GM19328 (cell line): Measurements from ENCODE around the gene PBX3.

ENCODE experiments used
- ATAC-seq: cut with Tn5 transposase; IDR thresholded peaks from one replicate; pipeline ENCODE4 v1.9.1; 2021; ENCODE audit warnings: mild to moderate bottlenecking, moderate library complexity; ENCODE audit not compliant: unreplicated experiment

The PBX3 gene

DNA sequence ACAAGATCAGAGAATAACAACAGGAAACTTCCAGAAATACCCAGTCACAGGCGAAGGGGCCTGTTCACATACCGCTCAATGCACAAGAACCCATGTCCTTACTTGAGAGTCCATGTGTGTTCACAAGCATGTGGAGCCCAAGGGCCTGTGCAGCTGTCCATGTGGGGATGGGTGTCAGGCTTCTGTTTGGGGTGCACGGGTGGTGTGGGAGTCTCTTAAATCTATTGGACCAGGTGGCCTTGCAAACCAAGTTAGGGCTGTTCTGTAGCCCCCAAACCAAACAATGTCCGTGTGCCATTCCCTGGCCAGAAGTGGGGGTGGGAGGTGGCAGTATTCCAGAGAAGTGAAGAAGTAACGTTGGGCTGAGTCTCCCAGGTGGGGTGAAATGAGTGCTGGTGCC is 222.3 kb downstream of the PBX3 start:
- no peak for ATAC-seq

DNA sequence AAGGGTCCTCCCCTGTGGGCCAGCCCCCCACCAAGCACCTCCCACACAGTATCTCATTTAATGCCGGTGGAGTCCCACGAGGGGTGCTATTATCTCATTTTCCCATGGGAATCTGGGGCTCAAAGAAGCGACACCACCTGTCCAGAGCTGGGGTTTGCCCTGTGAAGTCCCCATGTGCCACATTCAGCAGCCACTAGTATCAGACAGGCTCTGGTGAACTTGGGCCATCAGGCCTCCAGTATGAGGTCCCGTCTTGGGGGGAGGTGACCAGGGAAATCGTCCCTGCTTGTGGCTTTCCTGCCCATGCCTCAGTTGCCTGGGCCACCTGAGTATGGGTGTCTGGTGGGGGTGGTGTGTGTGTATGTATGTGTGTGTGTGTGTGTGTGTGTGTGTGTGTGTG is 222.7 kb downstream of the PBX3 start:
- ATAC-seq, result no peak

DNA sequence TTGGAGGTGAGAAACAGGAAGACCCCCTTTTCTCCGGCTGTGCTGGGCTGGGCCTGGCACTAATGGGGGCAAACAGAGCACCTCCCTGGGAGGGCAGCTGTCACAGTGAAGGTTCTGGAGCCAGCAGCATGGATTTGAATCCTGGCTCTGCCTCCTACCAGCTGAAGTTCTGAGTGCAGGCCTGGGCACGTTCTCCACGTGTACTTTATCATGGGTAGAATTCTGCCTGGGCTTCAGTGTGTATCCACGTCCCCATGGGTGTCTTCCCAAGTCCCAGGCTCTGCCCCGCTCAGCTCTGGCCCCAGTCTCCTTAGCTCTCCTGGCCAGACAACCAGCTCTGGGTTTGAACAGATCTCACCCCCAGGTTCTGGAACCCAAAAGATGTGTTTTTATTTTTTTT is 223.2 kb downstream of the PBX3 start:
- ATAC-seq, result no peak

DNA sequence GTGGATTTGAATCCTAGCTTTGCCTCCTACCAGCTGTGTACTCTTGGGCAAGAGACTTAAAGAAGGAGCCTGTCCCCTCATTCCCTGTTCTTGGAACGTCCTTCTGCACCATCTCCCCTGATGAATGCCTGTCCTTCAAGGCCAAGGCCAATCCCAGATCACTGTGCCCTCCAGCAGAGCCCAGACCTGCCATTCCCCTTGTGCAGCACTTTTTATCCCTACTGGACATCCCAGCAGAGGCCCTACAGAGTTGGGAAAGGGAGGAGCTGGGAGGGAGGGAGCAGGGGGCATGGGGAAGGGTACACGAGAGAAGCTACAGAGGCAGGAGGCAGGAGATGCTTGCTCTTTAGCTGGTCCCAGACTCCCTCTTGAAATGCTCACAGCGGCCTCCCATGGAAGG is 223.9 kb downstream of the PBX3 start:
- no peak for ATAC-seq

DNA sequence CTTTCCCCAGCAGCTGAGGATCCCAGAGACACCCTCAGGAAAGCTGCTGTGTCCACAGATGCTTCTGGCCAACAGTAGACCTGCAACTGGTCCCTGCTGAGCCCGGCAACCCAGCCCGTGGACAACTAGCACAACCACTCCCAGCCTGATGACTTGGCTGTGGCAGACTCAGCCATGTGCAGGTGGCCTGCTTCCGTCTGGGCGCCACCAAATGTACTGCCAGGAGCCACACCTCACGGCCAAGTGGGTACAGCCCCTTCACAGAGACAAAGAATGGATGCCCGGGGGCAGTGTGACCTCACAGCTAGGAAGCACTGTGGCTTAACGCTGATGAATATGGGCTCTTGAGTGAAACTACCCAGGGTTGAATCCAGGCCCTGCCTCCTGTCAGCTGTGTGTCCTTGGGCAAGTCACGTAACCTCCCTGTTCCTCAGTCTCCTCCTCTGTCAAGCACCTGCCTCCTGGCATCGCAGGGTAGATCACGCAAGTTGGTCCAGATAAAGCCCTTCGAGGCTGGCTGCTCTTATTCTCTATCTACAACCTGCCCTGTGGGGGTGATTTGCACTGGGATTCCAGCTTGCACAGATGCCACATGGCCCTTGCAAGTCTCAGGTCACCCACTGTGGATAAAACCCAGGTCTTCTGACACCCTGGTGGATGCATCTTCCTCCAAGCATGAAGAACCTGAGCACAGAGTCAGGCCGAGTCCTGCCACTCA is 225.0 kb downstream of the PBX3 start:
- ATAC-seq, result no peak

DNA sequence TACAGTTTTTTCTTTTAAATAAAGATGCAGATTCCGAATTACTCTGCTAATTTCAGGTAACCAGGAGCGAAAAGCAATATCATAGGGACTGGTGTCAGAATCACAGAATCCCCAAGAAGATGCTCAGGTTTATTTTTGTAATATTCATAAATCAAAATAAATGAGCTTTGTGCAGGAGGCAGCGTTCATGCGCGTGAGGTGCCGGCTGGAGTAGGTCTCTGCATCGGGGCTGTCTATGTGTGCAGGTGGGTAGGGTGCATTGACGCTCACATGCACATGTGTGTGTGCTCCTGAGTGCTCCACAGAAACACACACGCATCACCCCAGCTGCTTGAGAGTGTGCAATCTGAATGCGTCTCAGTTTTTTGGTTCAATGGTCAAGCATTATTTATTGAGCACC is 226.4 kb downstream of the PBX3 start:
- ATAC-seq, result no peak

DNA sequence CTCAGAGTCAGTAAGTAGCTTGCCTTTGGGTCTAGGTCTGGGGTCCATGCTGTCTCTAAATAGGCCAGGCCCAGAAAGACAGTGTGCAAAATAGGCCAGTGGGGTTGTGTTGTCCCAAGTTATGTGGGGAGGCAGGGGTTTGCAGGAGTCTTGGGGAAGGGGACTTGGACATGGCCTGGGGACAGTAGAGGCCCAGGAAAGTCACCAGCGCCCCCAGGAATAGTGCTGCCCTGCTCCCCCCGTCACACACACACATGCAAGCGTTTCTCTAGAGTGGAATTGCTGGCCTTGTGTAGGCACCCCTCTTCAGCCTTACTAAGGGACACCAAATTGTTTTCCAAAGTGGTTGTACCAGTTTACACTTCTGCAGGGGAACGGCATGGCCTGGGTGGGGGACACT is 227.5 kb downstream of the PBX3 start:
- ATAC-seq, result no peak

DNA sequence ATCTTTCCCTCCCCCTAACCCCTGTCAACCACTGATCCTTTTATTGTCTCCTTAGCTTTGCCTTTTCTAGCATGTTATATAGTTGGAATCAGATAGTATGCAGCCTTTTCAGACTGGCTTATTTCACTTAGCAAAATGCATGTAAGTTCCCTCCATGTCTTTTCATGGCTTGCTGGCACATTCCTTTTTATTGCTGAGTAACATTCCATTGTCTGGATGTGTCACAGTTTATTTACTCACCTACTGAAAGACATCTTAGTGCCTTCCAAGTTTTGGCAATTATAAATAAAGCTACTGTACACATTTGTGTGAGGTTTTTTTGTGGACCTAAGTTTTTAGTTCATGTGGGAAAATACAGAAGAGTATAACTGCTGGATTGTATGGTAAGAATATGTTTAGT is 230.1 kb downstream of the PBX3 start:
- ATAC-seq, result no peak

DNA sequence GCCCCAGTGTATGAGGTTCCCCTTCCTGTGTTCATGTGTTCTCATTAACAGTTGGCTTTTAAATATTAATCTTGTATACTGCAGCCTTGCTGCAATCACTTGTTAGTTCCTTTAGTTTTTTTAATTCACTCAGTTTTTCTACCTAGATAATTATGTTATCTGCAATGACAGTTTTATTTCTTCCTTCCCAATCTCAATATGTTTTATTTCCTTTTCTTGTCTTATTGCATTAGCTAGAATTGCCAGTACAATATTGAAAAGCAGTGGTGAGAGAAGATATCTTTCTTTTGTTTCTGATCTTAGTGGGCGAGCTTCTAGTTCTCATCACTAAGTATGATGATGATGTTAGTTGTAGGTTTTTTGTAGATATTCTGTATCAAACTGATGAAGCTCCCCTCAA is 232.2 kb downstream of the PBX3 start:
- ATAC-seq, result no peak

DNA sequence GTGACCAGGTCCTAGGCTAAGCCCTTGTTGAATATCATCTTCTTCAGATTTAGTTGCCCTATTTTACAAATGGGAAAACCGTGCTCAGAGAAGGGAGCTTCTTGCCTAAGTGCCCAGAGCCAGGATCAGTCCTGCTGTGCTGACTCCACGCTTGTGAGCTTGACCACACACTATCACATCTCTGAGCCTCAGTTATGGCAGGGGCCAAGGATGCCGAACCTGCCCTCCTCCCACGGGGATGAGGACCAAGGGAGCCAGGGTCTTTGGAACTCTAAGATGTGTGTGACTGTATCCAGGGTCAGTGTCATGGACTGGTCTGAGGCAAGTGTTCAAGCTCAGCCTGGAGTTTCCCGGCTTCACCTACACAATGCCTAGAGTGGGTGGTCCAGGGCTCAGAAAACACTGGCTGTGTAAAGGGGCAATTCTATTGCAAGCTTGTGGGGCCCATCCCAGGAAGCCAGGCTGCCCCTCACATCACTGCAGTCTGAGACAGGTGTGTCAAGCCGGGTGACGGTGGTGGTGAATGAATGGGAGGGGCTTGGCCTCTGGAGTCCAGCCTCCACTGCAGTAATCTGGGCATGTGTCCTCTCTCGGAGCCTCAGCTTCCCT is 235.7 kb downstream of the PBX3 start:
- no peak for ATAC-seq

DNA sequence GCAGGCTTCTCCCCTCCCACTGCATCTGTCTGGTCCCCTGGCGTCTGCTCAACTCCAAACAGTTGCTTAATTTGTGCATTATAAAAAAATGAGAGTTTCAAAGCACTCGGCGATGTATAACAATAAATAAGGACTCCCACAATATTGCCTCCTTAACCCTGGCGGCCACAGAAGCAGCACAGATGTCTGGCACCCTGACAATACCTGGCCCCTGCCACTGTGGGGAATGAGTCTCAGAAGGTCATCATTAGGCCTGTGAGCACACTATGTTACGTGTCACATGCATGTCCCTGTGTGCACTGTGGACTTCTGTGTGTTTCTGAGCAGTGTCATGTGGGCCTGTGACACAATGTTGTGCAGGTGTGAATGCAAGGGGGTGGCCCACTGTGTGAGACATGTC is 236.5 kb downstream of the PBX3 start:
- ATAC-seq, result no peak

DNA sequence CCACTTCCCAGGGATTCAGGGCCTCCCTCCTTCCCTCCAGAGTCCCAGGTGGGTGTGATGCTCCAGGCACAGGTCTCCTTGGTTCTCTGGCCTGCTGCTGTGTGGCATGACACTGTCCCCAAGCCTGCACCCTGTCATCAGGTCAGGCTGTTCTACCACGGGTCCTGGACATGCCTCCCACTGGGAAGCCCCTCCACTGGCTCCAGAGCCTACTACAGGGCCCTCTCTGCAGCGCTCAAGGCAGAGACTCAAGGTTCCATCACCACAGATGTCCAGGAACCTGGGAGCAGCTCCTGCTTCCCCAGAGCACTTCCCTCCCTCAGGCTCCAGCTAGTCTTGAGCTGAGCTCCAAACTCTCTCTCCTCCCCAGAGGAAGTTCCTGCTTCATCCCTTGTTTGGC is 237.3 kb downstream of the PBX3 start:
- ATAC-seq, result no peak

DNA sequence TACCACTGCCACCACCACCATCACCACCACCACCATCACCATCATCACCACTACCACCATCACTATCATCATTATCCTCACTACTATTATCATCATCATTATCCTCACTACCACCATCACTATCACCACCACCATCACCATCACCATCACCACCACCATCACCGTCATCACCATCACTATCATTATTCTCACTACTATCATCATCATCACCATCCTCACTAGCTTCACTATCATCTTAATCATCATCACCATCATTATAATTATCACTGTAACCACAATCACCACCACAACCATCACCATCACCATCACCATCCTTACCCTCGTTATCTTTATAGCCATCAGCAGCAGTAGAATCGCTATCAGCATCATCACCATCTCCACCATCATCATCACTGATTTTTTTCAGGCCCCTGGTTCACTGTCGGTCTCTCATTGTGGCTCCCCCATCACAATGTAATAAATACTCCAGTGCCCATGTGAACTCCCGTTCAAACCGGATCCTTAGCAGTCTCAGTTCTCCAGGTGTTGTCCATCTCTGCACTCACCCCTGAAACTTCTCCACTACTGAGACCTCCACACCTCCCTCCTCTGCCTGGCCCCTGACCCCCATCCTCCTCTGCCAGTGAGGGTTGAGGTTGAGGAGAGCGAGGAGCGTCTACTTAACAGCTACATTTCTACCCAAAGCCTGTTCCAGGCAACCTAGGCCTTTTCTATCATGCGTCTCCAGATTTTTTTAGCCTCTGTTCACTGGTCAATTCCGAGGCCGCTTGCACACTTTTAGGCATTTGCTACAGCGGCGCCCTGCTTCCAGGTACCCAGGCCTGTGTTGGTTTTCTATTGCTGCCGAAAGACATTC is 238.2 kb downstream of the PBX3 start:
- ATAC-seq, result no peak

DNA sequence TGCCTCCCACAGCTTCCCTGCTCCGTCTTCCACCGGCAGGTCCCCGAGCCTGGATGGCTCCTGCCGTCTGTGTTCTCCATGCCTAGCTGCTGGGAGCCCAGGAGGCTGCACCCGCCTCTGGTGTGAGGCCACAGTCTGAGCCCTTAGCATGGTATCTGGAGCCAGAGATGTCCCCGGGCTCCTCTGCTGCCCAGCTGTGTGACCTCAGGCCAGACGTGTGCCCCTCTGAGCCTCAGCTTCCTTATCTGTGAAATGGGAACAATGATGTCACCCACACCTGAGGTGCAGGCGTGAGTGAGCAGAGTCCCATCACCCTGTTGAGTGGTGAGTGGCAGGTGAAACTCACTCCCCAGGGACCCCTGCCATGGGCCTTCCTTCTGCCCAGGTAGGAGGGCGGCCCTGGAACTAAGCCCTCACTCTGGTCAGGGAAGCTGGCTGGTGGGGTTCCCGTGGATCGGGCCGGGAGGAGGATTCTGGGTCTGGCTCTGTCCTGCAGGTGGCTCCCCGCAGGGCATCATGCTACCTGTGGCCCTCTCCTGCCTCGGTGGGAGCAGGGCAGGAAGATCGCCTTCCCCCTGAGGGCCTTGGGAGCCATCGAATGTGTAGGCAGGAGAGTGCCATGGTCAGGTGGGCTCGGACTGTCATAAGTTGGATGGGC is 239.0 kb downstream of the PBX3 start:
- ATAC-seq, result no peak

DNA sequence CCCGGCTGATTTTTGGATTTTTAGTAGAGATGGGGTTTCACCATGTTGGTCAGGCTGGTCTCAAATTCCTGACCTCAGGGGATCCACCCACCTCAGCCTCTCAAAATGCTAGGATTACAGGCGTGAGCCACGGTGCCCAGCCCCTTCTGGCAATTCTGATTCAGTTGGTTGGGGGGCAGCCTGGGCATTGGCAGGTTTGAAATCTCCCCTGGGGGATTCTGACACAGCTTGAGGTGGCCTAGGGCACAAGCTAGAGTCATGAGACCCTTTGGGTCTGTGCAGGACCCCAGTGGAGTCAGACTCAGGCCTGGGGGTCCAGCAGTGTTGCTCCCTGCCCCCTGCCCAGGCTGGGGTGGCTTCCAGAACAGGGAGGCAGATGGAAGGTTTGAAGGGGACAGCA is 239.8 kb downstream of the PBX3 start:
- no peak for ATAC-seq

DNA sequence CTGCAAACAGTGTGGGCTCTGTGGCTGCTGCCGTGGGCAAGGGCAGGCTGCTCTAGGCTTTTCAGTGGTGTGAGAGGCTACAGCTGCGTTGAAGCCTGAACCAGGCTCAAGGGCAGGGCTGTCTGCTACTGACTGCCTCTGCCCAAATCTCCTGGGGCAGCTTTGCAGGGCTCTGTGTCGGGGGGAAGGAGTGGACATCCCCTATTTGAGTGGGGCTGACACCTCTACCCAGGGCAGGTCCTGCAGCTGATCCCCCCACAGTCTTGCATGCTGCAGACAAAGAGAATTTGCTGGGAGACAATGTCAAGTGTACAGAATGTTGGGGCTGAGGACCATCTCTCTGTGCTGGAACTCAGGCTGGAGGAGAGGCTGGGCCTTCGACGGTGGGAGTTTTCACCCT is 240.2 kb downstream of the PBX3 start:
- no peak for ATAC-seq

DNA sequence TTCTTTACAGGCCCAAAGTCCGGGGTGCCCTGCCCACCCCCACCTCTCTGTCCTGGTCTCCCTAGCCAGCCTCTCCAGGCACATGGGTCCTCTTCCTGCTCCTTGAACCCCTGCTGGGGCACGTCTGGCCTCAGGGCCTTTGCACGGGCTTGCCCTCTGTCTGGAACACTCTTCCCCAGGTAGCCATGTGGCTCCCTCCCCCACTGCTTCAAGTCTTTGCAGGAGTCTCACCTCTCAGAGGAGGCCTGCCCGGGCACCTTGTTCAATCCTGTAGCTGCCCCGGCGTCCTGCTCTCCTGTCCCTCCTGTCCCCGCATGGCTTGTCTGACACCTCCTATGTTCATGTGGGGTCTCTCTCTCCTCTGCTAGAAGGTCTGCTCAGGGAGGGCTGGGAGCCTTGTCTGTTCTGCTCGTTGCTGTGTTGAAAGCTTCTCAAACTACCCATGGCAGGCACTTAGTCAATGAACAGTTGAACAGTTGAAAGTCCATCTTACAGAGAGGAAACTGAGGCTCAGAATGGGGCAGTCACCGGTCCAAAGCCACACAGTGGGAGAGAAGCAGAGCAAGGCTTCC is 241.4 kb downstream of the PBX3 start:
- ATAC-seq, result no peak

DNA sequence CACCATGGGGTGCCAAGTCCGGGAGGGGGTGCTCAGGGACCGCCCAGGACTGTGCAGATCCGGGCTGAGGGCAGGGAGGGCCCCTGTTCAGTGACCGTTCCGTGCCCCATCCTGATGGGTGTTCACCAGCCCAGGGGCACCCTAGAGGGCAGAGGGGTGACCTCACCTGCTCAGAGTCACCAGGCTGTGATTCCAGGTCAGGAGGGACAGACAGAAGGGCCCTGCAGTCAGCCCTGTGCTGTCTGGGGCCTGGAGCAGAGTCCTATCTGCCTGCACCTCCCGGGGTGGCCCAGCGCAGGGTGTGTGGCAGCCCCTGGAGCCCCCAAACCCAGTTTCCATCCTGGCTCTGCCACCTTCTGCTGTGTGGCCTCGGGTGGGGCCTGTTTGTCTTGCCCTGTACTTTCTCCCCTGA is 241.9 kb downstream of the PBX3 start:
- ATAC-seq, result no peak

DNA sequence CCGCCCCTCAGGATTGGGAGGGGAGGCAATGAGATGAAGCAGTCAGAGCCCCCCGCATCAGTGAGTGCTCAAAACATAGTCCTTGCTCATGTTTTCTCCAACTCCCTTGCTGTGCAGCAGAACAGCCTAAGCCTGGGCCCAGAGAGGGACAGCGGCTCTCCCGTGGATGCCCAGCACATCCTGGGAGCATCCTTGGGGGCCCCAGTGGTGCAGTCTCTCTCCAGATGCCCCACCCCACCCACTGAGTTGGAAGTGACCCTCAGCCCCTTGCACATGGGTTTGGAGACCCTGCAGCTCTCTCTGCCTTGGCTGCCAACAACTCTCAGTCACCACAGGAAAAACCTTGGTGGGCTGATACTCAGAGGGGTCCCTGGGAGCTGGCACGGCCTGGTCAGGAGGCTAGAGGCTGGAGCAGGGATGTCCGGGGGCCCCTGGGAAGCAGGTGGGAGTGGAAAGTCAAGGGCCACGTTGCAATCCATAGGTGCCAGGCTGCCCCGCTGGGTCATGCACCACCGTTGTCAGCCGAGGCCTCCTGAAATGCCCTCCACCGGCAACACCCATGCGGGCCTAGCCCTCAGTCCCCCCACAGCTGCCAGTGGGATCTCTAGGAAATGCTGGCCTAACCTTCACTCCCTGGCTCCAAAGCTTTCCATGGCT is 242.5 kb downstream of the PBX3 start:
- ATAC-seq, result no peak

DNA sequence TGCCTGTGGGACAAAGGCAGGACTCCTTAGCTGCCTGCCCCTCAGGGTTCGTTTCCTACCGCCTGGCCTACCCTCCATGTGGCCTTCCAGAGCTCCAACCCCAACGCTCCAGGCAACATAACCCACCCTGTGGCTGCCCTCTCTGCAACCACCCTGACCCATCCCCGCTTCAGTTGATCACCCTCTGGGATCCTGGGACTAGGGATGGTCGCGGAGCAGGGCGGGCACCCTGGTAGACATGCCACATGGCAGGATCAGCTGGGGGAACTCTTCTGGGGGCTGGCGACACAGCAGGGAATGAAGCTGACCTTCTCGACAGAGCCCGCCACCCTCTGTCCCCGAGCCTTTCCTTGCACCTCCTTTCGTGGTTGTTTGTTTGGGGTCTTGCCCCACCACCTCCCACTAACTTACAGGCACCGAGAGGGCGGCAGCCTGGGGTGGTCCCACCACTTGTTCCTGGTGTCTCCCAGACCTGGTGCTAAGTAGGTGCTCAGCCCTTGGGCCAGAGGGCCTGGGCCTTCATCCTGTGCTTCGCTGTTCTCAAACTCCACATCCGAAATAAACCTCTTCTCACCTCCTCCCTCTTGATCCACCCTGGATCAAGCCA is 243.1 kb downstream of the PBX3 start:
- ATAC-seq, result no peak
